HG03039 (cell line): Measurements from ENCODE around the gene IGSF9.

Experiments used
- ATAC-seq: cut with Tn5 transposase; IDR thresholded peaks from one replicate; pipeline ENCODE4 v1.9.1; 2021; ENCODE audit warnings: mild to moderate bottlenecking, moderate library complexity; ENCODE audit not compliant: unreplicated experiment

The IGSF9 gene

GRCh38 chr1:159877695-159878444, 67.5 kb downstream of the IGSF9 start:
- ATAC-seq, result no peak
